ENCODE data around the gene BTBD7.

- TF ChIP-seq CTCF (IDR thresholded peaks at IDR 0.05) (no peak), POLR2A (IDR thresholded peaks at IDR 0.05) (no peak)
Measured at GRCh38 chr14:93246534-93246933, 86.3 kb downstream of the BTBD7 start.
